Measurements from ENCODE around the gene ATPAF2.

Gene ATPAF2

GRCh38 chr17:18045691-18046350 is 6.9 kb upstream of the ATPAF2 start:
- peaks cover 21% of the 10 kb centered on the region for H3K4me1 Mint-ChIP-seq
- H3K27me3 Mint-ChIP-seq, result no peaks in the 10 kb centered on the region
- H3K27ac Mint-ChIP-seq, result no peak overlapping the region
- no peak overlapping the region for H3K4me3 Mint-ChIP-seq
- no peak for ATAC-seq
- H3K36me3 Mint-ChIP-seq, result no peaks in the 10 kb centered on the region
- H3K9me3 Mint-ChIP-seq, result no peaks in the 10 kb centered on the region

DNA sequence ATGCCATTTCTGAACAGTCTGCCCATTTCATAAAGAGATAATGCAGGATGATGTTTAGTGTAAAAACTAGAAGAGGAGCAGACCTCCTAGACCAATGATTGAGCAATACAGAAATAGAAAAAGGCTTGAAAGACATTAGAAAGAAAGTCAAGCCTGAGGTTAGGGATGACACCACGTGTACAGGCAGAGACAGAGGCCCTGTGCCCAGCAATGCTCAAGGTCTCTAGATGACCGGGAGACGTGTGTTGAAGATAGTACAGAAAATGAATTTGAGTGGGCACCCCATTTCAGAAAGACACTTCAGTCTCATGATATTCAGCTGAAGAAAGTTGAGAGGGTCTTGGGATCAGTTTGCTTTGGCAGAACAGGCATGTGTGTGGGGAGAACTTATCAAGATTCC is 5.6 kb upstream of the ATPAF2 start:
- no peak for ATAC-seq
- Mint-ChIP-seq H3K27ac (no peak overlapping the region), H3K4me3 (no peak overlapping the region), H3K4me1 (peaks cover 32% of the 10 kb centered on the region), H3K36me3 (no peaks in the 10 kb centered on the region), H3K9me3 (no peaks in the 10 kb centered on the region), H3K27me3 (no peaks in the 10 kb centered on the region)

DNA sequence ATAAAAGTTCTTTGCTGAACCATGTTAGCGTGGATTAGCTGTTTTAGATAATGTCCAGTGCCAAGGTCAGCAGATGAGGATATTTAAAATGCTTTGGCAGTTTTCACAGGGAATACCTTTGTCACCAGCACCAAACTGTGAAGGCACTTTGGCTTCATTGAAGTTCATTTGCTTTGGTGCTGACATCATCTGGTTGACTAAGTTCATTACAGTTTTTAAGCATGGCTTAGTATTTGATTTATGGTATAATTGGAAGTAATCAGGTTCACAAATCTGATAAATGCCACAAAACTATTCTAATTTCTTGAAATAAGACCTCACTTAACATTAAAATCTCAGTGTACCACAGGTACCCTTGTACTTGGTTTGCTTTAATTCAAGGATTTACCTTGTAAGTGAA is 4.5 kb upstream of the ATPAF2 start:
- Mint-ChIP-seq H3K9me3 (no peaks in the 10 kb centered on the region), H3K4me1 (peaks cover 32% of the 10 kb centered on the region), H3K36me3 (no peaks in the 10 kb centered on the region), H3K4me3 (no peak overlapping the region), H3K27ac (no peak overlapping the region), H3K27me3 (no peaks in the 10 kb centered on the region)
- no peak for ATAC-seq

DNA sequence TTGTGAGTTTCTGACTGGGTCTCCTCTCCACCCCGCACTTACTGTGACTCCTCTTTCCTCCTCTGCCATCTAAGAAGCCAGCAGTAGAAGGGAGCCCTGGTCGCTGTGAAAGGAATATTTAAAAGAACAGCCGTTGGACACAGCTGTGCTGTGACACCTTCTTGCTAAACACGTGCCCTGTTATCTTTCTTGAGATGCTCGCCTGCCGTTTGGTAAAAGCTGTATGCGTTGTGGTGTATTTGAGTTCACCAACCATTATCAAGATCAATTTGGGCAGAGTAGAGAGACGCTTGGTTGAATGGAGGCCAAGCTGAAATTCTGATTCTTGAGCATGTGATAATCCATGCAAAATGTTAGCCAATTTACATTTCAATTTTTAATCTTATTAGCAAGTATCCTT is 4.0 kb upstream of the ATPAF2 start:
- Mint-ChIP-seq H3K27ac (no peak overlapping the region), H3K27me3 (no peaks in the 10 kb centered on the region), H3K9me3 (no peaks in the 10 kb centered on the region), H3K36me3 (no peaks in the 10 kb centered on the region), H3K4me1 (peaks cover 36% of the 10 kb centered on the region), H3K4me3 (no peak overlapping the region)
- ATAC-seq, result no peak

DNA sequence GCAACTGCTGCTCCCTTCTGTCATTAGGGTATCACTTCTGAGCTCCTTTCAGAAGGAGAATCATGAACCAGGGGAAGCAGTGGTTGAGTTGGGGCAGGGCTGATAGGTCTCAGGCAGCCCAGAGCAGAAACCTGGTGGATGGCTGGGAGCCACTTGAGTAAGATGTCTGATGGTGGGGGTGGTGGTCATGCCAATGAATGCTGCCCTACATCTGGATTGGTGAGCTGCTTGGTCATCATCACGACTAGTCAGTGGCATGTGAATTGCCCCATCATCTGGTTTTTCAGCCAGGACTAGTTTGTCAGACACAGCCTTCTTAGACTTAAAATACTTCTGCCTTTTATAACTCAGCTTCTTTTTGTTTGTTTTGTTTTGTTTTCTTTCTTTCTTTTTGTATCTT is 2.8 kb upstream of the ATPAF2 start:
- no peak overlapping the region for H3K27ac Mint-ChIP-seq
- no peak for ATAC-seq
- H3K9me3 Mint-ChIP-seq, result no peaks in the 10 kb centered on the region
- H3K4me1 Mint-ChIP-seq, result peaks cover 48% of the 10 kb centered on the region
- H3K27me3 Mint-ChIP-seq, result no peaks in the 10 kb centered on the region
- H3K36me3 Mint-ChIP-seq, result no peaks in the 10 kb centered on the region
- H3K4me3 Mint-ChIP-seq, result no peak overlapping the region

DNA sequence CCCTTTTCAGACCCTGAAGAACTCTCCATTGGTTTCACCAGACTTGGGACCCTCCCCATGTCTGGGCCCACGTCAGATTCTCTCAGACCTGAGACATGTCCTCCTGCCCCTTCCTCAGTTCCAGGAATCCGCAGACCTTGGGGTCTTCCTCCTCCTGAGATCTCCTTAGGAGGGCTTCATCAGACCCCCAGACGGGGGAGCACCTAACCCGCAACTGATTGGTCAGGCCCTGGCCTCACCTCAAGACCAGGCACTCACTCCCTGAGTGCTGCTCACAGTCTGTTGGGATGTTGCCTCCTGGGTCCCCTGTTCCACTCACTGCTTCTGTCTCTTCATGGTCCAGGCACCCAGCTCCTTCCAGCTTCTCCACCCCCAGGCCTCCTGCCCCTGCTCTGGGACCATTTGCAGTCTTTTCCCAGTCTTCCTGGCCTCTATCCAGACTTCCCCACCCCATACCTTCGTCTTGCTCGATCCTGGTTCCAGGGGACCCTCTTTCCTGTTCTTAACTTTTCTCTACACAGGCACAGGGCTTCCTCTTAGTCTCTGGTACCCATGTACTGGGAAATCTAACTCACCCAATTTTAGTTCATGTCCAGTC is 1.4 kb upstream of the ATPAF2 start:
- H3K4me1 Mint-ChIP-seq, result peaks cover 55% of the 10 kb centered on the region
- peak overlapping the region; percentile 68 for H3K27ac Mint-ChIP-seq
- H3K27me3 Mint-ChIP-seq, result no peaks in the 10 kb centered on the region
- H3K4me3 Mint-ChIP-seq, result peak overlapping the region; percentile 91
- ATAC-seq, result no peak
- no peaks in the 10 kb centered on the region for H3K36me3 Mint-ChIP-seq
- H3K9me3 Mint-ChIP-seq, result no peaks in the 10 kb centered on the region

DNA sequence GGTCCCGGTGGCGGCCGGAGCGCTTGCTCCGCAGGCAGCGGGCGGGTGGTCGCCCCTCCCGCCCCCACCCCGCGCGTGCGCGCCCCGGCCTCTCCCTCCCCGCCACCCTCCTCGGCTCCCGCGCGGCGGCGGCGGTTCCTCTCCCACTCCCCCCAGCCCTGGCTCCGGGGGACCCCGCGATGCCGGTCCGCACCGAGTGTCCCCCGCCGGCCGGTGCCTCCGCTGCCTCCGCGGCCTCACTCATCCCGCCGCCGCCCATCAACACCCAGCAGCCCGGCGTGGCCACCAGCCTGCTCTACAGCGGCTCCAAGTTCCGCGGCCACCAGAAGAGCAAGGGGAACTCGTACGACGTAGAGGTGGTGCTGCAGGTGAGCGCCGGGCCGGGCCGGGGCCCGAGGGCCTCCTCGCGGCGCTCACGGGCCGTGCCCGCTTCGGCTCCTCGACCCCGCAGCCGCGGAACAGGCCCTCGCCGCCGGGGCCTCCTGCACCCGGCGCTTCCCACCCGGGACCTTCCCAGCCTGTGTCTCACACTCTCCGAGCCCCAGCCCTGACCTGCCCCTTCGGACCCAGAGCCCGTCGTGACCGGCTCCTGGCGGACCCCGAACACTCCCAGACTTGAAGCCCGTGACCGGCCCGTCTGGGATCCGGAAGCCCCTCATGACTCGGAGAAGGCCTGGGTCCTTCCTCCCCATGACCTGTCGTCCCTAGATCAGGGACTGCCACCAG is 730 bp upstream of the ATPAF2 start:
- Mint-ChIP-seq H3K4me3 (peak overlapping the region; percentile 91), H3K27ac (peak overlapping the region; percentile 68), H3K36me3 (no peaks in the 10 kb centered on the region), H3K4me1 (peaks cover 60% of the 10 kb centered on the region), H3K27me3 (no peaks in the 10 kb centered on the region), H3K9me3 (no peaks in the 10 kb centered on the region)
- peak; percentile 73 for ATAC-seq

DNA sequence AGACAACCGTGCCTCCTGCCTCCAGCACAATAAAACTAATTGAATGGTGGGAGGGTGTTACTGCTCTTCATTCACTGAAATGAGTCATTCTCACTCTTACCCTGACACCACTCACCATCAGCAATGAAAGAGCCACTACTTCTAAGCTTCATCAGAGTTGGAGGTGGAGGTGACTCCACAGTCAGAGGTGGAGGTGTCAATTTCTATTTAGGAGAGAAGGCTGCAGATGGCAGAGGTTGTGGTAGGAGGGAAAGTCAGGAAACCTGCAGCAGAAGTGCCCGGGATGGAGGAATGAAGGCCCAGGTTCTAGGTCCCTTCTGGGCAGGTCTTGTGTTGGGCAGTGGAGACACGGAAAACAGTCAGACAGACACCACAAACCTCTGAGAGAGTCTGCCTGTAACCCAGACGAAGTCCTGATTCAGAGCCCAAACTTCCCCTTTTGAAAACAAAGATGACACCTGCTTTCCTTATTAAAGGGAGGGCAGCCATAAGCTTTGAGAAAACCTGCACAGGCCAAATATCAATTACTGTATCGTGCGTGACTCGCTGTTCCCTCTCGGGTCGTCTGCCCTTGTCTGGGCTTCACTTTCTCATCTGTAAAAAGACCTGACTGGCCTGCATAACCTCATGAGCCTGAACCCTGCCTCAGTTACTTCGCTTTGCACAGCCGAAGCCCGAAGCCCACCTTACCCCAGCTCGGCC is 668 bp downstream of the ATPAF2 start:
- Mint-ChIP-seq H3K4me1 (peaks cover 71% of the 10 kb centered on the region), H3K9me3 (no peaks in the 10 kb centered on the region), H3K4me3 (peak overlapping the region; percentile 80), H3K36me3 (no peaks in the 10 kb centered on the region), H3K27ac (peak overlapping the region; percentile 68), H3K27me3 (no peaks in the 10 kb centered on the region)
- ATAC-seq, result peak; percentile 49

DNA sequence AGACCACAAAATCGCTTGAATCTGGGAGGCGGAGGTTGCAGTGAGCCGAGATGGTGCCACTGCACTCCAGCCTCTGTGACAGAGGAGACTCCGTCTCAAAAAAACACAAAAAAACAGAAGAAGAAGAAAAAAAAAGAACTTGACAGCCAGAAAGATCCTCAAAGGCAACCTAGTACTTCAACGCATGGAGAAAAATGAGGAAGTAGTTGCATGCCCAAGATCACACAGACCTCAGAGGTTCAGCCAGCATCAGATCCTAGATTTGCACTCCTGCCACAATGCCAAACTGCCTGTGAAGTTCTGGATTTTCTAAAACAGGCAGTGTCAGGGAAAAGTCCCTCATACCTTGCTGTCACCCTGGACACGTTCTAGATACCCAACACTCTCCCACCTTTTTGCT is 1.5 kb downstream of the ATPAF2 start:
- H3K4me1 Mint-ChIP-seq, result peaks cover 73% of the 10 kb centered on the region
- peak overlapping the region; percentile 68 for H3K27ac Mint-ChIP-seq
- no peaks in the 10 kb centered on the region for H3K36me3 Mint-ChIP-seq
- peak overlapping the region; percentile 80 for H3K4me3 Mint-ChIP-seq
- ATAC-seq, result no peak
- no peaks in the 10 kb centered on the region for H3K9me3 Mint-ChIP-seq
- H3K27me3 Mint-ChIP-seq, result no peaks in the 10 kb centered on the region

GRCh38 chr17:18035704-18036103 is 3.3 kb downstream of the ATPAF2 start:
- peaks cover 65% of the 10 kb centered on the region for H3K4me1 Mint-ChIP-seq
- ATAC-seq, result no peak
- no peaks in the 10 kb centered on the region for H3K27me3 Mint-ChIP-seq
- H3K4me3 Mint-ChIP-seq, result no peak overlapping the region
- H3K9me3 Mint-ChIP-seq, result no peaks in the 10 kb centered on the region
- no peak overlapping the region for H3K27ac Mint-ChIP-seq
- no peaks in the 10 kb centered on the region for H3K36me3 Mint-ChIP-seq

- Mint-ChIP-seq H3K4me3 (no peak overlapping the region), H3K27me3 (no peaks in the 10 kb centered on the region), H3K9me3 (no peaks in the 10 kb centered on the region), H3K36me3 (no peaks in the 10 kb centered on the region), H3K27ac (peak overlapping the region; percentile 67), H3K4me1 (peaks cover 56% of the 10 kb centered on the region)
- ATAC-seq, result peak; percentile 88
Observed at GRCh38 chr17:18033442-18034099, 5.4 kb downstream of the ATPAF2 start.

DNA sequence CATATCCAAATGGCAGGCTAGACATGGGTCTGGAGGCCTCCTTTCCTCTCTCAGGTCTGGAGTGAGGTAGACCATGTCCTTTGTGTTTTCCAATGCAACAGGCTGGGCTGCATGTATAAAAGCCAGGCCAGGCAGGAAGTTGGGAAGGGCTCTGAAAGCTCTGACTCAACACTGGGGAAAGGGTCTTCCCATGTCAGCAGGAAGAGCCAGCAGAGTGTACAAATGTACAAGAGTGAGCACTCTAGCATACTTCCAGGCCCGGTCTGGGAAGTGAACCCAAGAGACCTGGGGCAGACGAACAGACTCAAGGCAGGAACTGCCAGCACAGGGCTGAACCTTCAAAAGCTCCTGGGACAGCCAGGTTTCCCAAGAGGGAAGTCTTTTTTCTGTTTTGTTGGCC is 7.0 kb downstream of the ATPAF2 start:
- Mint-ChIP-seq H3K27me3 (no peaks in the 10 kb centered on the region), H3K9me3 (no peaks in the 10 kb centered on the region), H3K4me1 (peaks cover 46% of the 10 kb centered on the region), H3K4me3 (no peak overlapping the region), H3K36me3 (peaks cover 7% of the 10 kb centered on the region), H3K27ac (no peak overlapping the region)
- no peak for ATAC-seq

- peaks cover 19% of the 10 kb centered on the region for H3K36me3 Mint-ChIP-seq
- no peak for ATAC-seq
- no peaks in the 10 kb centered on the region for H3K9me3 Mint-ChIP-seq
- no peak overlapping the region for H3K27ac Mint-ChIP-seq
- no peaks in the 10 kb centered on the region for H3K27me3 Mint-ChIP-seq
- no peak overlapping the region for H3K4me3 Mint-ChIP-seq
- H3K4me1 Mint-ChIP-seq, result peaks cover 39% of the 10 kb centered on the region
Observed at GRCh38 chr17:18028952-18029540, 9.9 kb downstream of the ATPAF2 start.

- no peaks in the 10 kb centered on the region for H3K9me3 Mint-ChIP-seq
- peaks cover 25% of the 10 kb centered on the region for H3K36me3 Mint-ChIP-seq
- peaks cover 32% of the 10 kb centered on the region for H3K4me1 Mint-ChIP-seq
Observed at GRCh38 chr17:18028114-18028951, 10.6 kb downstream of the ATPAF2 start.

More at GRCh38 chr17:18028114-18028951, 10.6 kb downstream of the ATPAF2 start:
- H3K4me3 Mint-ChIP-seq, result no peak overlapping the region
- ATAC-seq, result no peak
- no peaks in the 10 kb centered on the region for H3K27me3 Mint-ChIP-seq
- H3K27ac Mint-ChIP-seq, result no peak overlapping the region

Measured in stimulated activated memory B cell treated with anti-CD40 and anti-IgM and Interleukin-4, amounts not matched to agents 10 μg/mL and 1 μg/mL and 100 μg/mL, for 72 hours (primary cell).